Lower leg skin (tissue), 3 donors: ENCODE results near the gene EPB41L4B.

Experiments
- CTCF ChIP-seq, 3 donors: fragments of 450-650 bp; IDR thresholded peaks; one replicate each; pipeline ENCODE4 v1.5.1; 2016; ENCODE audit warnings: antibody characterized with exemption in 3 of 3, mild to moderate bottlenecking in 3 of 3, moderate library complexity in 2 of 3
- POLR2A ChIP-seq, 2 donors: fragments of 450-650 bp; IDR thresholded peaks; one replicate each; pipeline ENCODE4 v1.6.1; 2016 to 2017; ENCODE audit warnings: antibody characterized with exemption in 2 of 2, mild to moderate bottlenecking in 1 of 2, moderate library complexity in 1 of 2

DNA sequence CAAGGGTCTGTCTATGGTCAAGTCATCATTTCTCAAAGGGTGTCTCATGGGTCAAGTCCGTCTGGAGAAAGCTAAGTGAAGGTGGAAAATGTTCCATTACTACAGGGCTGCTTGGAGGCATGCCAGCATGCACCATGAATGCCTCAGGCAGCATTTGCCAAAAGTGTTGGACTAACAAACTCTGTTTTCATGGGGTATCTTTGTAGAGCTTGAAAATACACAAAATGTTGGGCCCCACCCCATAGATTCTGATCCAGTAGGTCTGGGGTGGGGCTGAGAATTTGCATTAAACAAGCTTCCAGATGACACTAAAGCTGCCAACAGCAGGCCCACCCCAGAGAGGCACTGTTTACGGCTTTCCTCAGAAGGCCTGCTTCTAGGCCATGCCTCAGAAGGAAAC is 78.8 kb downstream of the EPB41L4B start:
- no peak for TF ChIP-seq CTCF (IDR thresholded peaks at IDR 0.05)
- TF ChIP-seq POLR2A (IDR thresholded peaks at IDR 0.05), result no peak
